Hair follicular keratinocyte (primary cell): ENCODE measurements around the gene MYO3B. TPM values are rescaled to one million over a fixed set of nuclear protein-coding genes. Genes with fewer than 3 reads are reported as not detected.

Experiments
- total RNA-seq: library from RNA; depleted of rRNA; stranded (reverse); fragments of >200 nt; gene quantifications from 2 replicates; pipeline ENCODE4 v1.2.3, GENCODE V29; 2015

MYO3B gene
- 1.1 and 2.5 TPM in 2 replicates for total RNA-seq

GRCh38 chr2:170177950-170178781, at the start of gene MYO3B:
Gene MYO3B, plus strand, starts transcription at chr2:170178147. Its CDS starts 141 bp downstream, at chr2:170178288.

